KMS-11 (cell line): ENCODE results near the gene BLOC1S3.

ENCODE experiments used
- H2AFZ ChIP-seq: fragments of 200-600 bp; sonication (generic); 2 replicates; pipeline ENCODE4 v1.6.1; 2016; ENCODE audit warnings: antibody characterized with exemption, mixed run types, low read depth
- H3K27ac ChIP-seq: fragments of 200-600 bp; sonication (generic); 2 replicates; pipeline ENCODE4 v1.6.1; 2016; ENCODE audit warnings: mild to moderate bottlenecking, mixed run types
- H3K27me3 ChIP-seq: fragments of 200-600 bp; sonication (generic); 2 replicates; pipeline ENCODE4 v1.6.1; 2017; ENCODE audit warnings: mild to moderate bottlenecking, low read depth, mixed run types, moderate library complexity; ENCODE audit not compliant: insufficient read depth
- H3K36me3 ChIP-seq: fragments of 200-600 bp; sonication (generic); 2 replicates; pipeline ENCODE4 v1.6.1; 2017; ENCODE audit warnings: mild to moderate bottlenecking, mixed run types; ENCODE audit not compliant: insufficient read depth
- H3K4me1 ChIP-seq: fragments of 200-600 bp; sonication (generic); 2 replicates; pipeline ENCODE4 v1.6.1; 2016; ENCODE audit warnings: mild to moderate bottlenecking, low read depth, mixed run types; ENCODE audit not compliant: poor library complexity, severe bottlenecking
- H3K4me2 ChIP-seq: fragments of 200-600 bp; sonication (generic); 2 replicates; pipeline ENCODE4 v1.7.0; 2016; ENCODE audit warnings: mild to moderate bottlenecking, mixed run types
- H3K4me3 ChIP-seq: fragments of 200-600 bp; sonication (generic); IDR thresholded peaks from 2 replicates; pipeline ENCODE4 v1.6.1; 2017; ENCODE audit warnings: low read depth, low read length, mixed read lengths; ENCODE audit not compliant: insufficient read depth
- H3K79me2 ChIP-seq: fragments of 200-600 bp; sonication (generic); 2 replicates; pipeline ENCODE4 v1.6.1; 2016; ENCODE audit warnings: low read depth, mixed run types; ENCODE audit not compliant: insufficient read depth
- H3K9ac ChIP-seq: fragments of 200-600 bp; sonication (generic); 2 replicates; pipeline ENCODE4 v1.6.1; 2016; ENCODE audit warnings: mild to moderate bottlenecking, mixed run types
- H4K20me1 ChIP-seq: fragments of 200-600 bp; sonication (generic); 2 replicates; pipeline ENCODE4 v1.6.1; 2016; ENCODE audit warnings: mild to moderate bottlenecking, mixed run types; ENCODE audit not compliant: insufficient read depth
- TF ChIP-seq, protein P1 (sequence below): fragments of 200-600 bp; sonication (generic); conservative IDR thresholded peaks from 2 replicates; pipeline ENCODE4 v1.6.1; 2017; ENCODE audit warnings: low read depth, mild to moderate bottlenecking, antibody characterized with exemption, low read length, moderate library complexity, mixed read lengths

The BLOC1S3 gene

DNA sequence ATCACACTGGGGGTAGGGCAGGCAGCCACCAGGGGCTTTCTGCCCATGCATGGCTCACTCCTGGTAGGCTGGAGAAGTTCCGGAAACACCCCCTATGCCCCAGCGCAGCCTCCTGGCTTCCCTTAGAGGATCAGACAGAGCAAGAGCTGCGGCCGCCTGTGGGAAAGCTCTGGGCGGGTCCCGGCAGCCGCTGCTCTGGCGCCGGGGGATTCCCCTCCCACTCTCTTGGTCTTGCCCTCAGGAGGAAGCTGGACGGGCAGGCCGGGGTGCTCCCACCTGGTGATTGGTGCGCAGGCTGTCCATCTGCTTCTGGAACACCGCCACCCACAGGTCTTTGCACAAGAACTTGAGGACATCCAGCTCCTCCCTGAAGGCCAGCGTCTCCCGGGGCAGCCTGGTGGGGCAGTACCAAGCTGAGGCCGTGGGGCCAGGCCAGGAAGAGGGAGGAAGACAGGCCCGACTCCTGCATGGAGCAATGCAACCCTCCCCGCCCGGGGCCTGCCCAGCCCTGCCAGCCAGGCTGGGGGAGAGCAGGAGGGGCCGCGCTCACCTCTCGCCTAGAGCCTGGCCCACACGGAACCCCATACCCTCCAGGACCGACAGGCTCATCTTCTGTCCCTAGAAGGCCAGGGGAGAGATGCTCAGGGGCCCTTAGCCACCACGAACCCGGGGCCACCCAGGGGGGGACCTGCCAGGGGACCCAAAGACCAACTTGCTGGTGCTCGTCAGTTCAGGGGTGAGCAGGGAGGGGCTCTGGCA, 13.8 kb upstream of the BLOC1S3 start:
- no peak overlapping the region for H3K27ac ChIP-seq
- H3K79me2 ChIP-seq, result no peaks in the 10 kb centered on the region
- H3K4me3 ChIP-seq, result no peak overlapping the region
- TF ChIP-seq, protein P1, sequence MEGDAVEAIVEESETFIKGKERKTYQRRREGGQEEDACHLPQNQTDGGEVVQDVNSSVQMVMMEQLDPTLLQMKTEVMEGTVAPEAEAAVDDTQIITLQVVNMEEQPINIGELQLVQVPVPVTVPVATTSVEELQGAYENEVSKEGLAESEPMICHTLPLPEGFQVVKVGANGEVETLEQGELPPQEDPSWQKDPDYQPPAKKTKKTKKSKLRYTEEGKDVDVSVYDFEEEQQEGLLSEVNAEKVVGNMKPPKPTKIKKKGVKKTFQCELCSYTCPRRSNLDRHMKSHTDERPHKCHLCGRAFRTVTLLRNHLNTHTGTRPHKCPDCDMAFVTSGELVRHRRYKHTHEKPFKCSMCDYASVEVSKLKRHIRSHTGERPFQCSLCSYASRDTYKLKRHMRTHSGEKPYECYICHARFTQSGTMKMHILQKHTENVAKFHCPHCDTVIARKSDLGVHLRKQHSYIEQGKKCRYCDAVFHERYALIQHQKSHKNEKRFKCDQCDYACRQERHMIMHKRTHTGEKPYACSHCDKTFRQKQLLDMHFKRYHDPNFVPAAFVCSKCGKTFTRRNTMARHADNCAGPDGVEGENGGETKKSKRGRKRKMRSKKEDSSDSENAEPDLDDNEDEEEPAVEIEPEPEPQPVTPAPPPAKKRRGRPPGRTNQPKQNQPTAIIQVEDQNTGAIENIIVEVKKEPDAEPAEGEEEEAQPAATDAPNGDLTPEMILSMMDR, result no peak
- no peaks in the 10 kb centered on the region for H4K20me1 ChIP-seq
- H3K9ac ChIP-seq, result no peak overlapping the region
- H2AFZ ChIP-seq, result no peak overlapping the region
- H3K4me2 ChIP-seq, result no peak overlapping the region; the same call in 1 of the 2 replicates
- no peaks in the 10 kb centered on the region for H3K36me3 ChIP-seq
- peaks cover 14% of the 10 kb centered on the region for H3K4me1 ChIP-seq
- H3K27me3 ChIP-seq, result 0 out of 2 replicates have a peak, but pooled peaks cover 3% of the 10 kb centered on the region

DNA sequence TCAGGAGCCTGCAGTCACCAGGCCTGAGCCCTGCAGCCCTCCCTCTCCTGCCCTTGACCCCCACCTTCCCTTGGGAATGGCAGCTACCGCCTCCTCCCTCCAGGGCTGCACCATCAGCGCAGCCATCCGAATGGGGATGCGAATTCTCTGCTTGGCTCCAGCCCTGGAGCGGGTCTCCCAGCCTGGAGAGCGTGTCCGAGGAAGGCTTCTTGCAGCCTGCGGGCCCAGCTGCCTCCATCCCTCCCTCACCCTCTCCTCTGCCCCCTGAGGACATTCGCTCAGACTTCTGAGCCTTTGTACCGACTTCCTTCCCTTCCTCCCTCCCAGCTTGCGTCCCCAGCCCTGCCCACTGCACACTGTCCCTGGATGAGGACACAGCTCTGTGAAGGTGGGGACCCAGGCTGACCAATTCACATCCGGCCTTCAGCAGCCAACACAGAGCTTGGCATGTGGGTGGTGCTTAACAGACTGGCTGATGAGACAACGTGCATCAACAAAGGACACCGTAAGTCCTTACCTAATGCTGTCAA, 11.8 kb upstream of the BLOC1S3 start:
- no peaks in the 10 kb centered on the region for H4K20me1 ChIP-seq
- H3K4me2 ChIP-seq, result no peak overlapping the region
- H3K9ac ChIP-seq, result no peak overlapping the region
- H3K4me3 ChIP-seq, result no peak overlapping the region
- no peak overlapping the region for H3K27ac ChIP-seq
- TF ChIP-seq, protein P1, result no peak
- H3K4me1 ChIP-seq, result peaks cover 14% of the 10 kb centered on the region
- no peaks in the 10 kb centered on the region for H3K27me3 ChIP-seq
- no peak overlapping the region for H2AFZ ChIP-seq
- no peaks in the 10 kb centered on the region for H3K79me2 ChIP-seq
- H3K36me3 ChIP-seq, result no peaks in the 10 kb centered on the region

DNA sequence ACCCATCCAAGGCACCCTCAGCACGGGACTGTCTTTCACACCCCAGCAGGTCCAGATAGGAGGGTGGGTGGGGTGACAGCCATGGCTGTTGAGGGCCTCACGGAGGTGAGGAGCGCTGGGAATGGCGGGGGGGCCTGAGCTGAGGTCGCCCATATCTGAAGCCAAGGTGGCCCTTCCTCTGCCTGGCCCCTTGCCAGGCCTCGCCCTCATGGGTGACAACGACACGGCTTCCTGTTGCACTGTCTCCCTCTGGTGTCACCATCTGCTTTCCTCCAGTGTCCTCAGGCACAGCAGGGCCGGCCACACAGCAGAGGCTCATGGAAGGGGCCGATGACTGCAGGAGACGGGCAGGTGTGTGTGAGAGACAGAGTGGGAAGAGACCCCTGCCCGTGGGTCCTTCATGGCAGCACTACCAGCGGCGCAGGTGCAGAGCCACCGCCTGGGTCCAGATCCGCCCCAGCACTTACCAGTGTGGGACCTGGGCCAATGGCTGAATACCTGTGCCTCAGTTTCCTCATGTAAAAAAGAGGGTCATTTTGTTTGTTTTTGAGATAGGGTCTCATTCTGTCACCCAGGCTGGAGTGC, 9.7 kb upstream of the BLOC1S3 start:
- TF ChIP-seq, protein P1, result no peak
- no peak overlapping the region for H3K4me3 ChIP-seq
- no peak overlapping the region for H3K4me2 ChIP-seq

GRCh38 chr19:45169602-45170001, 9.0 kb upstream of the BLOC1S3 start:
- H3K4me1 ChIP-seq, result peaks cover 12% of the 10 kb centered on the region
- H3K9ac ChIP-seq, result no peak overlapping the region

More for the DNA sequence above, 9.7 kb upstream of the BLOC1S3 start:
- no peak overlapping the region for H2AFZ ChIP-seq
- H3K79me2 ChIP-seq, result no peaks in the 10 kb centered on the region
- no peaks in the 10 kb centered on the region for H4K20me1 ChIP-seq
- H3K27ac ChIP-seq, result no peak overlapping the region
- H3K4me1 ChIP-seq, result peaks cover 13% of the 10 kb centered on the region
- no peak overlapping the region for H3K9ac ChIP-seq
- H3K27me3 ChIP-seq, result no peaks in the 10 kb centered on the region
- no peaks in the 10 kb centered on the region for H3K36me3 ChIP-seq

More at GRCh38 chr19:45169602-45170001, 9.0 kb upstream of the BLOC1S3 start:
- TF ChIP-seq, protein P1, result no peak
- Histone ChIP-seq H2AFZ (no peak overlapping the region), H3K27me3 (no peaks in the 10 kb centered on the region), H3K4me2 (no peak overlapping the region), H4K20me1 (no peaks in the 10 kb centered on the region), H3K36me3 (no peaks in the 10 kb centered on the region), H3K27ac (no peak overlapping the region), H3K79me2 (no peaks in the 10 kb centered on the region), H3K4me3 (no peak overlapping the region)
